ENCODE data around the gene KCNMA1.

DNA sequence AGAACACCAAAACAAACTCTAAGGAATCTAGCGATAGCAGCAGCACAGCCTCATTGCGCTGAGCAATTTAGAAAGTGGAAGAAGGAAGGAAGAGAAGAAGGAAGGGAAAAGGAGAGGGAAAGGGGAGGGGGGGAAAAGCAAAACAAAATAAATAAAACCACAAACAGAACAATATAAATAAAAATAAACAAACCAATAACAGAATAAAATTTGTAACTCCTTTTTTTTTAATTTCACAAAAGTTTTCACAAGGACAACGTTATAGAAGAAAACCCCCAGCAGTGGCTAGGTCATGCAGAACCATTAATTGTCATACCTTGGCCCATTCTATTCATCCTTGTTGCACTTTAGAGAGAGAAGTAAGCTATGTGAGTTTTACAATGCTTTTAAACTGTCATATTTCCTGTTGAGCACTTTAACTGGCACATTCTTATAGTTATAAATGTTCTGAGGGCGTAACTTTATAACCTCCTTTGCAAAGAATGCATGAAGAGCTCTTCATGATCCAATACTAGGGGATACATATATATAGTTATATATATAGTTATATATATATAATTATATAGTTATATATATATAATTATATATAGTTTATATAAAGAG, 752.8 kb downstream of the KCNMA1 start:
- TF ChIP-seq, protein P1, sequence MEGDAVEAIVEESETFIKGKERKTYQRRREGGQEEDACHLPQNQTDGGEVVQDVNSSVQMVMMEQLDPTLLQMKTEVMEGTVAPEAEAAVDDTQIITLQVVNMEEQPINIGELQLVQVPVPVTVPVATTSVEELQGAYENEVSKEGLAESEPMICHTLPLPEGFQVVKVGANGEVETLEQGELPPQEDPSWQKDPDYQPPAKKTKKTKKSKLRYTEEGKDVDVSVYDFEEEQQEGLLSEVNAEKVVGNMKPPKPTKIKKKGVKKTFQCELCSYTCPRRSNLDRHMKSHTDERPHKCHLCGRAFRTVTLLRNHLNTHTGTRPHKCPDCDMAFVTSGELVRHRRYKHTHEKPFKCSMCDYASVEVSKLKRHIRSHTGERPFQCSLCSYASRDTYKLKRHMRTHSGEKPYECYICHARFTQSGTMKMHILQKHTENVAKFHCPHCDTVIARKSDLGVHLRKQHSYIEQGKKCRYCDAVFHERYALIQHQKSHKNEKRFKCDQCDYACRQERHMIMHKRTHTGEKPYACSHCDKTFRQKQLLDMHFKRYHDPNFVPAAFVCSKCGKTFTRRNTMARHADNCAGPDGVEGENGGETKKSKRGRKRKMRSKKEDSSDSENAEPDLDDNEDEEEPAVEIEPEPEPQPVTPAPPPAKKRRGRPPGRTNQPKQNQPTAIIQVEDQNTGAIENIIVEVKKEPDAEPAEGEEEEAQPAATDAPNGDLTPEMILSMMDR (IDR thresholded peaks at IDR 0.05) = no peak
- no peak for TF ChIP-seq POLR2A (IDR thresholded peaks at IDR 0.05)
